HepG2 (cell line): ENCODE data around the gene NAV2. TPM values are rescaled to one million over a fixed set of nuclear protein-coding genes. Genes with fewer than 3 reads are reported as not detected.
A peak's percentile ranks its signal among the peaks of the same experiment; 100 is the strongest.

Experiments
- ATAC-seq: fragments of 200-7000 bp; cut with Tn5 transposase; 3 replicates; pipeline ENCODE4 v1.9.1; 2020; ENCODE audit warnings: mild to moderate bottlenecking, moderate library complexity
- BruUV-seq: library from RNA; stranded (reverse); fragments of 400-500 nt; replicated peaks from 2 replicates; lab custom pipeline; 2021; lab: Mats Ljungman, UMichigan
- CTCF ChIA-PET: fragments of 300-600 bp; formaldehyde crosslinking; extraction: SDS; loops from one replicate; lab custom pipeline; 2021; ENCODE audit warnings: low total read pairs, inconsistent platforms, low intra/inter-chr PET ratio; lab: Yijun Ruan, JAX
- POLR2A ChIA-PET: fragments of 350-600 bp; sonication (Branson Sonifier 250); formaldehyde crosslinking; loops from one replicate; lab custom pipeline; 2020; ENCODE audit warnings: antibody characterized with exemption, inconsistent platforms; lab: Yijun Ruan, JAX
- DNase-seq: peaks from one replicate; pipeline ENCODE4 v3.0.0-alpha.2; 2015; ENCODE audit warnings: low spot score
- FAIRE-seq: peaks from 3 replicates; lab custom pipeline; 2011; peaks lifted over from hg19 to GRCh38; lab: Jason Lieb, UNC
- H2AFZ ChIP-seq: one replicate; pipeline ENCODE4 v1.6.1; 2011; ENCODE audit warnings: low read length, inconsistent platforms
- H3K27ac ChIP-seq: fragments of 300-600 bp; 3 replicates; pipeline ENCODE4 v1.8.0; 2011; ENCODE audit warnings: mixed run types, mild to moderate bottlenecking, mixed read lengths, low read length, inconsistent platforms; ENCODE audit not compliant: insufficient read depth; ENCODE audit errors: extremely low read length
- H3K27me3 ChIP-seq, 2 experiments: fragments of 200-600 bp in 1 of 2; 2 replicates in 1 of 2; 3 replicates in 1 of 2; pipeline versions ENCODE4 v1.6.0 to v1.8.0; 2011; ENCODE audit warnings: low read length in 2 of 2, mild to moderate bottlenecking in 2 of 2, moderate library complexity in 2 of 2, inconsistent platforms in 1 of 2; ENCODE audit not compliant: insufficient read depth in 2 of 2, control insufficient read depth in 1 of 2
- H3K36me3 ChIP-seq, 2 experiments: fragments of 200-600 bp in 1 of 2; replicated peaks in 1 of 2; 2 replicates in 1 of 2; 3 replicates in 1 of 2; pipeline versions ENCODE4 v1.5.1 to v1.8.0; 2011; ENCODE audit warnings: low read length in 2 of 2, inconsistent platforms in 1 of 2; ENCODE audit not compliant: insufficient read depth in 2 of 2, control insufficient read depth in 1 of 2
- H3K4me1 ChIP-seq: 2 replicates; pipeline ENCODE4 v1.5.1; 2012; ENCODE audit warnings: low read length, inconsistent platforms; ENCODE audit not compliant: insufficient read depth
- H3K4me2 ChIP-seq: 2 replicates; pipeline ENCODE4 v1.6.0; 2011; ENCODE audit warnings: low read depth, low read length, inconsistent platforms
- H3K4me3 ChIP-seq, 3 experiments: fragments of 200-600 bp in 1 of 3; sonication (generic), shearing (Covaris generic) in 1 of 3; replicated peaks in 1 of 3; 2 replicates each; pipeline ENCODE4 v1.5.1; 2011 to 2016; ENCODE audit warnings: low read length in 3 of 3, inconsistent platforms in 2 of 3, low read depth in 2 of 3, mild to moderate bottlenecking in 2 of 3, control low read depth in 1 of 3, mixed read lengths in 1 of 3; ENCODE audit not compliant: insufficient read depth in 1 of 3
- H3K79me2 ChIP-seq: one replicate; pipeline ENCODE4 v1.6.1; 2011; ENCODE audit warnings: low read length, inconsistent platforms; ENCODE audit not compliant: insufficient read depth
- H3K9ac ChIP-seq: 2 replicates; pipeline ENCODE4 v1.6.0; 2011; ENCODE audit warnings: mild to moderate bottlenecking, low read depth, low read length, inconsistent platforms; ENCODE audit not compliant: insufficient read depth
- H3K9me3 ChIP-seq: 2 replicates; pipeline ENCODE4 v1.5.1; 2012; ENCODE audit warnings: mild to moderate bottlenecking, low read length
- H4K20me1 ChIP-seq: 2 replicates; pipeline ENCODE4 v1.6.0; 2011; ENCODE audit warnings: inconsistent platforms, mild to moderate bottlenecking, low read length, moderate library complexity; ENCODE audit not compliant: insufficient read depth
- HHEX ChIP-seq: IDR thresholded peaks from 2 replicates; pipeline ENCODE4 v1.6.1; 2016; ENCODE audit warnings: control low read depth
- JUND ChIP-seq: sonication (generic); formaldehyde crosslinking; IDR thresholded peaks from 2 replicates; pipeline ENCODE4 v1.8.0; 2022; ENCODE audit warnings: mild to moderate bottlenecking, missing genetic modification reagents
- KLF16 ChIP-seq, 2 experiments: sonication (generic) in 1 of 2; formaldehyde crosslinking in 1 of 2; IDR thresholded peaks; 2 replicates each; pipeline versions ENCODE4 v1.6.1 to v1.8.0; 2016 to 2023; ENCODE audit warnings: missing genetic modification reagents in 2 of 2, missing compliant biosample characterization in 1 of 2
- NR2F6 ChIP-seq, 2 experiments: IDR thresholded peaks; 2 replicates each; pipeline ENCODE4 v1.6.1; 2016; ENCODE audit warnings: antibody characterized with exemption in 1 of 2, mild to moderate bottlenecking in 1 of 2
- NRL ChIP-seq: sonication (generic); formaldehyde crosslinking; IDR thresholded peaks from 2 replicates; pipeline ENCODE4 v1.5.0; 2020; ENCODE audit warnings: missing genetic modification reagents, mild to moderate bottlenecking, moderate library complexity, borderline replicate concordance
- POLR2G ChIP-seq: fragments of 200-400 bp; formaldehyde crosslinking; IDR thresholded peaks from 2 replicates; pipeline ENCODE4 v1.6.1; 2018; ENCODE audit warnings: mild to moderate bottlenecking, low read depth, low read length, moderate library complexity
- RBM39 ChIP-seq: fragments of 200-400 bp; formaldehyde crosslinking; IDR thresholded peaks from one replicate; pipeline ENCODE4 v1.6.1; 2018; ENCODE audit warnings: antibody characterized with exemption, mild to moderate bottlenecking, low read depth, low read length; ENCODE audit not compliant: poor library complexity, severe bottlenecking
- SNAI1 ChIP-seq: sonication (generic); formaldehyde crosslinking; IDR thresholded peaks from 2 replicates; pipeline ENCODE4 v1.5.0; 2020; ENCODE audit warnings: mild to moderate bottlenecking, missing genetic modification reagents, borderline replicate concordance
- SOX13 ChIP-seq, 3 experiments: fragments of 450-650 bp in 1 of 3; sonication (generic) in 1 of 3; formaldehyde crosslinking in 1 of 3; IDR thresholded peaks in 2 of 3; conservative IDR thresholded peaks in 1 of 3; 2 replicates each; pipeline versions ENCODE4 v1.5.0 to v1.6.1; 2016 to 2020; ENCODE audit warnings: antibody characterized with exemption in 1 of 3, mild to moderate bottlenecking in 1 of 3, missing compliant biosample characterization in 1 of 3, missing genetic modification reagents in 1 of 3, moderate library complexity in 1 of 3
- ZBTB7A ChIP-seq: sonication (generic); formaldehyde crosslinking; IDR thresholded peaks from 2 replicates; pipeline ENCODE4 v1.8.0; 2022; ENCODE audit warnings: mild to moderate bottlenecking, missing genetic modification reagents
- ZBTB8A ChIP-seq: sonication (generic); formaldehyde crosslinking; IDR thresholded peaks from 2 replicates; pipeline ENCODE4 v1.4.0; 2020; ENCODE audit warnings: mild to moderate bottlenecking, low read depth, missing genetic modification reagents, borderline replicate concordance
- ZNF484 ChIP-seq: sonication (generic); formaldehyde crosslinking; IDR thresholded peaks from 2 replicates; pipeline ENCODE4 v1.5.1; 2020; ENCODE audit warnings: mild to moderate bottlenecking, low read depth, missing genetic modification reagents, borderline replicate concordance
- ZNF777 ChIP-seq: sonication (generic); formaldehyde crosslinking; IDR thresholded peaks from 2 replicates; pipeline ENCODE4 v1.4.0; 2020; ENCODE audit warnings: missing genetic modification reagents
- WGBS: methylation state at CpG from one replicate; pipeline ENCODE4 v1.1.6; 2017; ENCODE audit warnings: low lambda C conversion rate; 5-methylcytosine and 5-hydroxymethylcytosine counted together
- in situ Hi-C: cut with HindIII; loops from 2 replicates; pipeline ENCODE4 v1.10.0; 2017; ENCODE audit warnings: low pct_unique_long_range_greater_than_20kb; ENCODE audit not compliant: extremely low pct_ligation_motif_present
- intact Hi-C: fragments of 100-400 bp; cut with micrococcal nuclease; formaldehyde crosslinking; loops from one replicate; pipeline ENCODE4 v1.10.0; 2022; ENCODE audit not compliant: unreplicated experiment
- polyA plus RNA-seq, 8 experiments: library from polyadenylated mRNA; depleted of rRNA in 3 of 8; stranded (reverse) in 7 of 8; unstranded in 1 of 8; fragments of >200 nt; fragmentation: Illumina TruSeq in 4 of 8; extraction: Trizol in 4 of 8; gene quantifications; 2 replicates each; pipeline versions ENCODE4 v1.2.1 to v1.2.3, GENCODE V29; 2011 to 2016; ENCODE audit warnings: low read depth in 4 of 8, missing spikeins in 1 of 8, mixed read lengths in 1 of 8; ENCODE audit not compliant: insufficient read depth in 1 of 8
- total RNA-seq, 5 experiments: library from RNA; depleted of rRNA; stranded (reverse); fragments of >200 nt; fragmentation: Illumina TruSeq; extraction: Trizol; gene quantifications; 2 replicates each; pipeline ENCODE4 v1.2.3, GENCODE V29; 2016; ENCODE audit warnings: low read depth in 1 of 5
- TF ChIP-seq, protein P1 (sequence below): sonication (generic); formaldehyde crosslinking; IDR thresholded peaks from 2 replicates; pipeline ENCODE4 v1.5.0; 2020; ENCODE audit warnings: mild to moderate bottlenecking, missing genetic modification reagents, moderate library complexity
- TF ChIP-seq, protein P2 (sequence below): sonication (generic); formaldehyde crosslinking; IDR thresholded peaks from 2 replicates; pipeline ENCODE4 v1.4.0; 2020; ENCODE audit warnings: missing genetic modification reagents, borderline replicate concordance
- TF ChIP-seq, protein P3 (sequence below): IDR thresholded peaks from 2 replicates; pipeline ENCODE4 v1.6.1; 2012; ENCODE audit warnings: inconsistent platforms

Gene NAV2
- total and polyA plus RNA-seq, 2 of the 13 experiments (the other 11 are each of a cell fraction or from before 2014, with no cell fraction given) = 9.3 to 34.6 TPM

DNA sequence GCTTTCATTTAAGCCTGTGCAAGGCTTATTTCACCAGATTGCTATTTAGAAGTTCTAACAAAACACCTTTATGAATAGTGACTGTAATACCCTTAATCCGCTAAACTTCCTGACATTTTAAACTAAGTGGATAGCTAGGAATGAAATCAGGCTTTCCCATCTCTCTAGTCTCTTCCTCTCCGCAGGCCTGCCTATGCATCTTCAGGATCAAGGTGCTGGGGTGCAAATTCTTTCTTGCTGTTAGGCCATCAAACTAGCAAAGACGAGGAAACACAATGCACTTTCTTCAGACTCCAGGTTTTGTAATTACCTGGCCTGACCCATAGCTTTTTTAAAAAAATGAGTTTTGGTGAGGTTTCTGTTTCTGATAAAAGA is 298.2 kb downstream of the NAV2 start (continued):
- no peak for TF ChIP-seq NRL (CRISPR knock-in tag)
- no peak for TF ChIP-seq RBM39
- TF ChIP-seq, protein P1, sequence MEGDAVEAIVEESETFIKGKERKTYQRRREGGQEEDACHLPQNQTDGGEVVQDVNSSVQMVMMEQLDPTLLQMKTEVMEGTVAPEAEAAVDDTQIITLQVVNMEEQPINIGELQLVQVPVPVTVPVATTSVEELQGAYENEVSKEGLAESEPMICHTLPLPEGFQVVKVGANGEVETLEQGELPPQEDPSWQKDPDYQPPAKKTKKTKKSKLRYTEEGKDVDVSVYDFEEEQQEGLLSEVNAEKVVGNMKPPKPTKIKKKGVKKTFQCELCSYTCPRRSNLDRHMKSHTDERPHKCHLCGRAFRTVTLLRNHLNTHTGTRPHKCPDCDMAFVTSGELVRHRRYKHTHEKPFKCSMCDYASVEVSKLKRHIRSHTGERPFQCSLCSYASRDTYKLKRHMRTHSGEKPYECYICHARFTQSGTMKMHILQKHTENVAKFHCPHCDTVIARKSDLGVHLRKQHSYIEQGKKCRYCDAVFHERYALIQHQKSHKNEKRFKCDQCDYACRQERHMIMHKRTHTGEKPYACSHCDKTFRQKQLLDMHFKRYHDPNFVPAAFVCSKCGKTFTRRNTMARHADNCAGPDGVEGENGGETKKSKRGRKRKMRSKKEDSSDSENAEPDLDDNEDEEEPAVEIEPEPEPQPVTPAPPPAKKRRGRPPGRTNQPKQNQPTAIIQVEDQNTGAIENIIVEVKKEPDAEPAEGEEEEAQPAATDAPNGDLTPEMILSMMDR = no peak
- no peak for TF ChIP-seq POLR2G
- TF ChIP-seq ZBTB8A (CRISPR knock-in tag) = no peak
- no peak for TF ChIP-seq ZNF484 (CRISPR knock-in tag)
- no peak for TF ChIP-seq JUND
- TF ChIP-seq SNAI1 (CRISPR knock-in tag) = no peak
- no peak for TF ChIP-seq KLF16 (CRISPR knock-in tag; IDR thresholded peaks at IDR 0.05)

DNA sequence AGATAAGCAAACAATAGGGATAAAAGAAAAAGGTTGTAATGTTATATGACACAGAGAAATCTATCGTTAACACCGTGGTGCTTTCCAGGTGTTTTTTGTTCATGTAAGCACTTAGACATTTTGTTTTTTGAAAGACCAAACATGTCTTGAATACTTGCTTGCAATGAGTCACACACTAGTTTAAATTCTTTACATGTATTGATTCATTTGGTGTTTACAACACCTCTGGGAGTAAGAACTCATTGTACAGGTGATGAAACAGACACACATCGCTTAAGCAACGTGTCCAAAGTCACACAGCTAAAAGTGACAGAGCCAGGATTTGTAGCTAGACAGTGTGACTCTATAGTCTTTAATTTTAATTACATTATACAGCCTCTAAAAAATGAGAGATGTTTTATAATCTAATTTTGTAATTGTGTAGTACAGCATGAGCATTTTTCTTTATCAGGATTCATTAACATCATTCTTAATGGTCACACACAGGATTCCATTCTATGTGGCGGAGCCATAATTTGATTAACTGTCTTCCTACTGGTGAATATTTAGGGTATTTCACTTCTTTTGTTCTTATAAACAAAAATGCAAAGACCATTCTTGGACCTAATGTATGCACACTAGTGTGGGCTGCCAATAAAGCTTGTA is 298.8 kb downstream of the NAV2 start:
- ChIA-PET POLR2A (interaction anchor here (1.0 to 3.9 kb wide), 6 partner anchors 9 to 58 kb away, joined by 3 to 48 read pairs (median 8); no protein-coding TSS in a partner anchor), CTCF (no interaction called here)
- no peak overlapping the region for H3K9ac ChIP-seq
- ATAC-seq (peak; percentile 73), DNase-seq (peak; percentile 66), FAIRE-seq (peak; percentile 37)
- H3K36me3 ChIP-seq = no peaks in the 10 kb centered on the region; a peak in 1 of 5 replicates
- 30% methylated on average over 5 of the region's 5 CpGs for WGBS
- peak overlapping the region; percentile 33 for H3K27ac ChIP-seq
- H2AFZ ChIP-seq = no peak overlapping the region
- H3K4me3 ChIP-seq = no peak overlapping the region
- no peaks in the 10 kb centered on the region for H4K20me1 ChIP-seq
- intact Hi-C loops (no loop called here), in situ Hi-C loops (no loop called here)
- H3K4me1 ChIP-seq = peaks cover 94% of the 10 kb centered on the region
- 0 out of 2 replicates have a peak overlapping the region, but pooled peaks have one; percentile 16 for H3K4me2 ChIP-seq
- peaks cover 28% of the 10 kb centered on the region for H3K79me2 ChIP-seq
- no TSS peak for BruUV-seq
- H3K27me3 ChIP-seq = no peaks in the 10 kb centered on the region
- H3K9me3 ChIP-seq = no peaks in the 10 kb centered on the region
- TF ChIP-seq NR2F6 (IDR thresholded peaks at IDR 0.05) (peak; percentile 56), NR2F6 (CRISPR knock-in tag; IDR thresholded peaks at IDR 0.05) (peak; percentile 45), ZNF777 (CRISPR knock-in tag) (no peak), HHEX (no peak), SOX13 (IDR thresholded peaks at IDR 0.05) (peak; percentile 70), SOX13 (CRISPR knock-in tag; conservative IDR thresholded peaks at IDR 0.05 in 1 of 2, IDR thresholded peaks at IDR 0.05 in 1 of 2) (peak in 1 of 2 experiments; percentile 74; a peak in 1 of 4 replicates), ZBTB7A (CRISPR knock-in tag) (no peak)
- TF ChIP-seq, protein P2, sequence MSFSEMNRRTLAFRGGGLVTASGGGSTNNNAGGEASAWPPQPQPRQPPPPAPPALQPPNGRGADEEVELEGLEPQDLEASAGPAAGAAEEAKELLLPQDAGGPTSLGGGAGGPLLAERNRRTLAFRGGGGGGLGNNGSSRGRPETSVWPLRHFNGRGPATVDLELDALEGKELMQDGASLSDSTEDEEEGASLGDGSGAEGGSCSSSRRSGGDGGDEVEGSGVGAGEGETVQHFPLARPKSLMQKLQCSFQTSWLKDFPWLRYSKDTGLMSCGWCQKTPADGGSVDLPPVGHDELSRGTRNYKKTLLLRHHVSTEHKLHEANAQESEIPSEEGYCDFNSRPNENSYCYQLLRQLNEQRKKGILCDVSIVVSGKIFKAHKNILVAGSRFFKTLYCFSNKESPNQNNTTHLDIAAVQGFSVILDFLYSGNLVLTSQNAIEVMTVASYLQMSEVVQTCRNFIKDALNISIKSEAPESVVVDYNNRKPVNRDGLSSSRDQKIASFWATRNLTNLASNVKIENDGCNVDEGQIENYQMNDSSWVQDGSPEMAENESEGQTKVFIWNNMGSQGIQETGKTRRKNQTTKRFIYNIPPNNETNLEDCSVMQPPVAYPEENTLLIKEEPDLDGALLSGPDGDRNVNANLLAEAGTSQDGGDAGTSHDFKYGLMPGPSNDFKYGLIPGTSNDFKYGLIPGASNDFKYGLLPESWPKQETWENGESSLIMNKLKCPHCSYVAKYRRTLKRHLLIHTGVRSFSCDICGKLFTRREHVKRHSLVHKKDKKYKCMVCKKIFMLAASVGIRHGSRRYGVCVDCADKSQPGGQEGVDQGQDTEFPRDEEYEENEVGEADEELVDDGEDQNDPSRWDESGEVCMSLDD (CRISPR knock-in tag) = no peak
- TF ChIP-seq, protein P3, sequence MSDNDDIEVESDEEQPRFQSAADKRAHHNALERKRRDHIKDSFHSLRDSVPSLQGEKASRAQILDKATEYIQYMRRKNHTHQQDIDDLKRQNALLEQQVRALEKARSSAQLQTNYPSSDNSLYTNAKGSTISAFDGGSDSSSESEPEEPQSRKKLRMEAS = peak; percentile 34; the same call in 1 of the 2 replicates
